Measurements from ENCODE around the gene PXYLP1.

DNA sequence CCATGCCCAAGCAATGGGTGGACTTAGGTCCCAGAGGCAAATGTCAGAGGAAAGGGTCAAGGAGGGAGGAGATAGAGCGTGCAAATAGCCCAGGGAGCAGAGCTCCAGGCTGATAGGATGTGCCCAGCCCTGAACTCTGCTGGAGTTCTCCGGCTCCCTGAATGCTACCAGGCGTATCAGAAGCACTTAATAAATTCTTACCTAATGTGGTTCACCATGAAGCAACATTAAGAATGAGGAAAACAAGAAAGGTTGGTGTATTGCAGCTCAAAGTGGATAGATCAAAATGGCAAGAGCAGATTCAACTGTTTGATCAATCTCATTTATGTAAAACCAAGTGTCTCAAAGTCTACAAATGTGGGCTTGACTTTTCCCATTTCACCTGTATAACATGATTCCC is 38.3 kb downstream of the PXYLP1 start:
- TF ChIP-seq CEBPB (IDR thresholded peaks at IDR 0.05) (no peak), TAF1 (IDR thresholded peaks at IDR 0.05; ENCODE audit: low read depth) (no peak), NFIC (IDR thresholded peaks at IDR 0.05) (no peak), RAD21 (IDR thresholded peaks at IDR 0.05; ENCODE audit: low read depth) (no peak), TCF12 (IDR thresholded peaks at IDR 0.05; ENCODE audit: low read depth) (no peak), CREB1 (IDR thresholded peaks at IDR 0.05; ENCODE audit: low read depth) (no peak), TEAD4 (IDR thresholded peaks at IDR 0.05) (no peak), EP300 (IDR thresholded peaks at IDR 0.05; ENCODE audit: borderline replicate concordance) (no peak)
- TF ChIP-seq, protein P1, sequence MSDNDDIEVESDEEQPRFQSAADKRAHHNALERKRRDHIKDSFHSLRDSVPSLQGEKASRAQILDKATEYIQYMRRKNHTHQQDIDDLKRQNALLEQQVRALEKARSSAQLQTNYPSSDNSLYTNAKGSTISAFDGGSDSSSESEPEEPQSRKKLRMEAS (IDR thresholded peaks at IDR 0.05), result no peak
- TF ChIP-seq, protein P2, sequence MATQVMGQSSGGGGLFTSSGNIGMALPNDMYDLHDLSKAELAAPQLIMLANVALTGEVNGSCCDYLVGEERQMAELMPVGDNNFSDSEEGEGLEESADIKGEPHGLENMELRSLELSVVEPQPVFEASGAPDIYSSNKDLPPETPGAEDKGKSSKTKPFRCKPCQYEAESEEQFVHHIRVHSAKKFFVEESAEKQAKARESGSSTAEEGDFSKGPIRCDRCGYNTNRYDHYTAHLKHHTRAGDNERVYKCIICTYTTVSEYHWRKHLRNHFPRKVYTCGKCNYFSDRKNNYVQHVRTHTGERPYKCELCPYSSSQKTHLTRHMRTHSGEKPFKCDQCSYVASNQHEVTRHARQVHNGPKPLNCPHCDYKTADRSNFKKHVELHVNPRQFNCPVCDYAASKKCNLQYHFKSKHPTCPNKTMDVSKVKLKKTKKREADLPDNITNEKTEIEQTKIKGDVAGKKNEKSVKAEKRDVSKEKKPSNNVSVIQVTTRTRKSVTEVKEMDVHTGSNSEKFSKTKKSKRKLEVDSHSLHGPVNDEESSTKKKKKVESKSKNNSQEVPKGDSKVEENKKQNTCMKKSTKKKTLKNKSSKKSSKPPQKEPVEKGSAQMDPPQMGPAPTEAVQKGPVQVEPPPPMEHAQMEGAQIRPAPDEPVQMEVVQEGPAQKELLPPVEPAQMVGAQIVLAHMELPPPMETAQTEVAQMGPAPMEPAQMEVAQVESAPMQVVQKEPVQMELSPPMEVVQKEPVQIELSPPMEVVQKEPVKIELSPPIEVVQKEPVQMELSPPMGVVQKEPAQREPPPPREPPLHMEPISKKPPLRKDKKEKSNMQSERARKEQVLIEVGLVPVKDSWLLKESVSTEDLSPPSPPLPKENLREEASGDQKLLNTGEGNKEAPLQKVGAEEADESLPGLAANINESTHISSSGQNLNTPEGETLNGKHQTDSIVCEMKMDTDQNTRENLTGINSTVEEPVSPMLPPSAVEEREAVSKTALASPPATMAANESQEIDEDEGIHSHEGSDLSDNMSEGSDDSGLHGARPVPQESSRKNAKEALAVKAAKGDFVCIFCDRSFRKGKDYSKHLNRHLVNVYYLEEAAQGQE (IDR thresholded peaks at IDR 0.05; ENCODE audit: low read depth), result no peak
- TF ChIP-seq, protein P3, sequence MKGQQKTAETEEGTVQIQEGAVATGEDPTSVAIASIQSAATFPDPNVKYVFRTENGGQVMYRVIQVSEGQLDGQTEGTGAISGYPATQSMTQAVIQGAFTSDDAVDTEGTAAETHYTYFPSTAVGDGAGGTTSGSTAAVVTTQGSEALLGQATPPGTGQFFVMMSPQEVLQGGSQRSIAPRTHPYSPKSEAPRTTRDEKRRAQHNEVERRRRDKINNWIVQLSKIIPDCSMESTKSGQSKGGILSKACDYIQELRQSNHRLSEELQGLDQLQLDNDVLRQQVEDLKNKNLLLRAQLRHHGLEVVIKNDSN (IDR thresholded peaks at IDR 0.05), result no peak
